Muscle layer of duodenum (tissue), 2 donors: Measurements from ENCODE around the gene RDH5.

ENCODE experiments used
- H3K27ac ChIP-seq: one replicate; pipeline ENCODE4 v1.7.0; 2013; ENCODE audit warnings: mild to moderate bottlenecking, low read length
- H3K27me3 ChIP-seq: one replicate; pipeline ENCODE4 v1.7.0; 2013; ENCODE audit warnings: low read depth, mild to moderate bottlenecking, control low read depth, low read length
- H3K36me3 ChIP-seq, 2 donors: one replicate each; pipeline ENCODE4 v1.7.0; 2013; ENCODE audit warnings: low read length in 2 of 2, control low read depth in 1 of 2, mild to moderate bottlenecking in 1 of 2; ENCODE audit not compliant: insufficient read depth in 2 of 2, control insufficient read depth in 1 of 2
- H3K4me1 ChIP-seq, 2 donors: one replicate each; pipeline ENCODE4 v1.7.0; 2013; ENCODE audit warnings: low read length in 2 of 2, mild to moderate bottlenecking in 2 of 2, control low read depth in 1 of 2, moderate library complexity in 1 of 2; ENCODE audit not compliant: insufficient read depth in 2 of 2, control insufficient read depth in 1 of 2
- H3K4me3 ChIP-seq, 2 donors: one replicate each; pipeline ENCODE4 v1.7.0; 2013; ENCODE audit warnings: low read length in 2 of 2, low read depth in 1 of 2, mild to moderate bottlenecking in 1 of 2
- H3K9me3 ChIP-seq, 2 donors: one replicate each; pipeline ENCODE4 v1.7.0; 2013; ENCODE audit warnings: low read length in 2 of 2, control low read depth in 1 of 2, mild to moderate bottlenecking in 1 of 2; ENCODE audit not compliant: control insufficient read depth in 1 of 2
- donor health status: healthy.

The RDH5 gene

GRCh38 chr12:55724226-55724939, 4.2 kb downstream of the RDH5 start:
- Histone ChIP-seq H3K9me3 (no peaks in the 10 kb centered on the region), H3K27ac (no peak overlapping the region), H3K4me1 (peaks cover 22 to 68% of the 10 kb centered on the region in 2 donors), H3K27me3 (no peaks in the 10 kb centered on the region), H3K4me3 (no peak overlapping the region), H3K36me3 (peaks cover 29 to 39% of the 10 kb centered on the region in 2 donors)

- Histone ChIP-seq H3K4me1 (peaks cover 17 to 63% of the 10 kb centered on the region in 2 donors), H3K9me3 (no peaks in the 10 kb centered on the region), H3K27me3 (no peaks in the 10 kb centered on the region), H3K4me3 (no peak overlapping the region), H3K36me3 (peaks cover 29 to 45% of the 10 kb centered on the region in 2 donors), H3K27ac (no peak overlapping the region)
These were observed 4.7 kb downstream of the RDH5 start for GRCh38 chr12:55724940-55725309.

- no peak overlapping the region for H3K4me3 ChIP-seq
- H3K36me3 ChIP-seq = peaks cover 29 to 47% of the 10 kb centered on the region in 2 donors
- no peaks in the 10 kb centered on the region for H3K9me3 ChIP-seq
- H3K27me3 ChIP-seq = no peaks in the 10 kb centered on the region
- H3K4me1 ChIP-seq = peaks cover 16 to 62% of the 10 kb centered on the region in 2 donors
- no peak overlapping the region for H3K27ac ChIP-seq
These were observed 5.4 kb downstream of the RDH5 start for GRCh38 chr12:55725556-55725955.

GRCh38 chr12:55726971-55727370, 6.8 kb downstream of the RDH5 start:
- Histone ChIP-seq H3K9me3 (no peaks in the 10 kb centered on the region), H3K36me3 (peaks cover 29 to 47% of the 10 kb centered on the region in 2 donors), H3K4me1 (peaks cover 12 to 55% of the 10 kb centered on the region in 2 donors), H3K27me3 (no peaks in the 10 kb centered on the region), H3K27ac (peak overlapping the region; percentile 99), H3K4me3 (peak overlapping the region; percentile 90 to 96)

GRCh38 chr12:55727643-55728185, 7.5 kb downstream of the RDH5 start:
- Histone ChIP-seq H3K36me3 (peaks cover 29 to 47% of the 10 kb centered on the region in 2 donors), H3K4me3 (peak overlapping the region; percentile 90 to 96), H3K4me1 (peaks cover 12 to 55% of the 10 kb centered on the region in 2 donors), H3K27me3 (no peaks in the 10 kb centered on the region), H3K9me3 (no peaks in the 10 kb centered on the region), H3K27ac (peak overlapping the region; percentile 99)

GRCh38 chr12:55728186-55728938, 8.2 kb downstream of the RDH5 start:
- Histone ChIP-seq H3K9me3 (no peaks in the 10 kb centered on the region), H3K4me1 (peaks cover 12 to 54% of the 10 kb centered on the region in 2 donors), H3K36me3 (peaks cover 29 to 47% of the 10 kb centered on the region in 2 donors), H3K4me3 (peak overlapping the region; percentile 90 to 96), H3K27me3 (no peaks in the 10 kb centered on the region), H3K27ac (peak overlapping the region; percentile 99)

- Histone ChIP-seq H3K9me3 (no peaks in the 10 kb centered on the region), H3K4me1 (peaks cover 12 to 46% of the 10 kb centered on the region in 2 donors), H3K27ac (peak within 1 kb of the TSS; percentile 99), H3K27me3 (no peaks in the 10 kb centered on the region), H3K36me3 (peaks cover 23 to 41% of the 10 kb centered on the region in 2 donors), H3K4me3 (peak within 1 kb of the TSS; percentile 90 to 96)
These were observed 9.0 kb downstream of the RDH5 start, which contains the start of gene CD63 for GRCh38 chr12:55728939-55729818. TSS of gene CD63 (minus strand) at chr12:55729009. CDS start at chr12:55728341, 668 bp downstream.

- peak overlapping the region; percentile 99 for H3K27ac ChIP-seq
- H3K9me3 ChIP-seq = no peaks in the 10 kb centered on the region
- peak overlapping the region; percentile 84 to 90 for H3K4me3 ChIP-seq
- H3K27me3 ChIP-seq = no peaks in the 10 kb centered on the region
- peaks cover 12 to 37% of the 10 kb centered on the region in 2 donors for H3K4me1 ChIP-seq
- peaks cover 15 to 32% of the 10 kb centered on the region in 2 donors for H3K36me3 ChIP-seq
These were observed 9.9 kb downstream of the RDH5 start for GRCh38 chr12:55729819-55730818.

GRCh38 chr12:55732288-55732687, 12.1 kb downstream of the RDH5 start:
- Histone ChIP-seq H3K9me3 (no peaks in the 10 kb centered on the region), H3K4me1 (peaks cover 11 to 19% of the 10 kb centered on the region in 2 donors), H3K36me3 (peaks cover 0 to 13% of the 10 kb centered on the region in 2 donors), H3K27ac (no peak overlapping the region), H3K27me3 (no peaks in the 10 kb centered on the region), H3K4me3 (no peak overlapping the region)

GRCh38 chr12:55733021-55733555, 12.9 kb downstream of the RDH5 start:
- no peaks in the 10 kb centered on the region for H3K27me3 ChIP-seq
- H3K4me1 ChIP-seq = peaks cover 9 to 22% of the 10 kb centered on the region in 2 donors
- H3K36me3 ChIP-seq = peaks cover 0 to 12% of the 10 kb centered on the region in 2 donors
- no peak overlapping the region for H3K4me3 ChIP-seq
- no peak overlapping the region for H3K27ac ChIP-seq
- no peaks in the 10 kb centered on the region for H3K9me3 ChIP-seq
